Loucy (cell line): ENCODE data around the gene ALAD.
"Not testable (repeated sequence)": the region's sequence is repeated elsewhere in the genome, so short reads cannot be mapped to it uniquely, and the experiment has no call there.

Source experiments
- H2AFZ ChIP-seq: fragments of 200-600 bp; sonication (generic); 2 replicates; pipeline ENCODE4 v1.6.0; 2016; ENCODE audit warnings: antibody characterized with exemption, mild to moderate bottlenecking, low read length, moderate library complexity
- H3F3A ChIP-seq: fragments of 200-600 bp; 2 replicates; pipeline ENCODE4 v1.6.0; 2016; ENCODE audit warnings: antibody characterized with exemption, low read depth, mild to moderate bottlenecking
- H3K27me3 ChIP-seq: fragments of 200-600 bp; sonication (generic); 2 replicates; pipeline ENCODE4 v1.6.1; 2014; ENCODE audit warnings: low read length, mild to moderate bottlenecking; ENCODE audit not compliant: insufficient read depth, poor library complexity, severe bottlenecking
- H3K36me3 ChIP-seq: fragments of 200-600 bp; sonication (generic); 2 replicates; pipeline ENCODE4 v1.6.1; 2016; ENCODE audit warnings: low read length; ENCODE audit not compliant: insufficient read depth
- H3K4me1 ChIP-seq: fragments of 200-600 bp; sonication (generic); 2 replicates; pipeline ENCODE4 v1.5.1; 2014; ENCODE audit warnings: low read length, mild to moderate bottlenecking; ENCODE audit not compliant: insufficient read depth, poor library complexity, severe bottlenecking
- H3K4me2 ChIP-seq: fragments of 200-600 bp; sonication (generic); 2 replicates; pipeline ENCODE4 v1.6.0; 2014; ENCODE audit warnings: antibody characterized with exemption, low read length, low read depth, mild to moderate bottlenecking; ENCODE audit not compliant: poor library complexity, severe bottlenecking
- H3K4me3 ChIP-seq: fragments of 200-600 bp; sonication (generic); 2 replicates; pipeline ENCODE4 v1.5.1; 2014; ENCODE audit warnings: low read length, mild to moderate bottlenecking, mixed read lengths; ENCODE audit not compliant: poor library complexity, severe bottlenecking
- H3K79me2 ChIP-seq: fragments of 200-600 bp; sonication (generic); 2 replicates; pipeline ENCODE4 v1.6.1; 2014; ENCODE audit warnings: low read length; ENCODE audit not compliant: insufficient read depth
- H3K9ac ChIP-seq: fragments of 200-600 bp; sonication (generic); 2 replicates; pipeline ENCODE4 v1.6.0; 2014; ENCODE audit warnings: mild to moderate bottlenecking, low read depth, low read length, moderate library complexity; ENCODE audit not compliant: poor library complexity, severe bottlenecking
- H3K9me2 ChIP-seq: fragments of 200-600 bp; sonication (generic); replicated peaks from 2 replicates; pipeline ENCODE4 v1.6.1; 2016; ENCODE audit warnings: low read depth, low read length, mixed read lengths
- H3K9me3 ChIP-seq: fragments of 200-600 bp; sonication (generic); 2 replicates; pipeline ENCODE4 v1.6.1; 2014; ENCODE audit warnings: mild to moderate bottlenecking, antibody characterized with exemption, low read length, low read depth; ENCODE audit not compliant: insufficient read depth
- H4K20me1 ChIP-seq: fragments of 200-600 bp; sonication (generic); 2 replicates; pipeline ENCODE4 v1.6.0; 2014; ENCODE audit warnings: antibody characterized with exemption, low read length, mild to moderate bottlenecking; ENCODE audit not compliant: insufficient read depth, poor library complexity, severe bottlenecking
- EZH2phosphoT487 ChIP-seq: fragments of 200-600 bp; IDR thresholded peaks from 2 replicates; pipeline ENCODE4 v1.6.1; 2018; ENCODE audit warnings: antibody characterized with exemption, mild to moderate bottlenecking, moderate library complexity, borderline replicate concordance
- TF ChIP-seq, protein P1 (sequence below): fragments of 200-600 bp; sonication (generic); conservative IDR thresholded peaks from 2 replicates; pipeline ENCODE4 v1.5.1; 2014; ENCODE audit warnings: mild to moderate bottlenecking, antibody characterized with exemption, low read length

Gene ALAD

GRCh38 chr9:113409481-113409880 lies 8.4 kb upstream of the ALAD start:
- peaks cover 5% of the 10 kb centered on the region for H3K27me3 ChIP-seq
- peaks cover 33% of the 10 kb centered on the region for H3K79me2 ChIP-seq
- peaks cover 10% of the 10 kb centered on the region; the same call in 1 of the 2 replicates for H3K36me3 ChIP-seq
- no peaks in the 10 kb centered on the region for H3K9me3 ChIP-seq
- H2AFZ ChIP-seq, result 0 out of 2 replicates have a peak overlapping the region, but pooled peaks have one; percentile 92
- H3F3A ChIP-seq, result peaks cover 7% of the 10 kb centered on the region; the same call in 1 of the 2 replicates
- H3K4me2 ChIP-seq, result peak overlapping the region; percentile 99
- H3K9me2 ChIP-seq, result no peaks in the 10 kb centered on the region
- H3K9ac ChIP-seq, result peak overlapping the region; percentile 98
- no peak for TF ChIP-seq EZH2phosphoT487
- TF ChIP-seq, protein P1, sequence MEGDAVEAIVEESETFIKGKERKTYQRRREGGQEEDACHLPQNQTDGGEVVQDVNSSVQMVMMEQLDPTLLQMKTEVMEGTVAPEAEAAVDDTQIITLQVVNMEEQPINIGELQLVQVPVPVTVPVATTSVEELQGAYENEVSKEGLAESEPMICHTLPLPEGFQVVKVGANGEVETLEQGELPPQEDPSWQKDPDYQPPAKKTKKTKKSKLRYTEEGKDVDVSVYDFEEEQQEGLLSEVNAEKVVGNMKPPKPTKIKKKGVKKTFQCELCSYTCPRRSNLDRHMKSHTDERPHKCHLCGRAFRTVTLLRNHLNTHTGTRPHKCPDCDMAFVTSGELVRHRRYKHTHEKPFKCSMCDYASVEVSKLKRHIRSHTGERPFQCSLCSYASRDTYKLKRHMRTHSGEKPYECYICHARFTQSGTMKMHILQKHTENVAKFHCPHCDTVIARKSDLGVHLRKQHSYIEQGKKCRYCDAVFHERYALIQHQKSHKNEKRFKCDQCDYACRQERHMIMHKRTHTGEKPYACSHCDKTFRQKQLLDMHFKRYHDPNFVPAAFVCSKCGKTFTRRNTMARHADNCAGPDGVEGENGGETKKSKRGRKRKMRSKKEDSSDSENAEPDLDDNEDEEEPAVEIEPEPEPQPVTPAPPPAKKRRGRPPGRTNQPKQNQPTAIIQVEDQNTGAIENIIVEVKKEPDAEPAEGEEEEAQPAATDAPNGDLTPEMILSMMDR, result no peak
- H3K4me1 ChIP-seq, result peaks cover 37% of the 10 kb centered on the region
- H3K4me3 ChIP-seq, result peak overlapping the region; percentile 89
- peaks cover 17% of the 10 kb centered on the region for H4K20me1 ChIP-seq

DNA sequence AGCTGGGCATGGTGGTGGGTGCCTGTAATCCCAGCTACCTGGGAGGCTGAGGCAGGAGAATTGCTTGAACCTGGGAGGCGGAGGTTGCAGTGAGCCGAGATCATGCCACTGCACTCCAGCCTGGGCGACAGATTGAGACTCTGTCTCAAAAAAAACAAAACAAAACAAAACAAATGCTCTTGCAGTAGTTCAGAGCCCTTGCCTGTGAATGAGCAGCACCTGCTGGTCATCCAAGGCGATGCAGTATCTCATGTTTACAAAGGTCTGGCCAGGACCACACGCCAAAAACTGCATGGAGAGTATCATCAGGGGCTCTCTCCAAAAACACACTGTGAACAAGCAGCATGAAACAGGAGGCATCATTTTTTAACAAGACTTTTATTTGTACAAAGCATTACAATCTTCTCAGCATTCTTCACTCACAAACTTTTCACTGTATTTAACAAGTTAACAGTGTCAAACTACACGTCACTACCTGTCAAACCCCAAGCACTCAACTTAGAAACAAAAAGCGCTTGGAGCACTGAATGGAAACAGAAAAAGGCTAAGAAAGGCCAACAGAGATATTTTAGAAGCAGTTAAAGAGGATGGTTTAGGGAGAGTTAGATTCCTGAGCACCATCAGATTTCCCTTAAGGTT lies 5.9 kb upstream of the ALAD start:
- H4K20me1 ChIP-seq, result peaks cover 17% of the 10 kb centered on the region
- peak overlapping the region; percentile 99 for H3K4me2 ChIP-seq
- not testable (repeated sequence) for H2AFZ ChIP-seq, H3K9me3 ChIP-seq, H3K27me3 ChIP-seq, H3F3A ChIP-seq, H3K9me2 ChIP-seq
- H3K4me3 ChIP-seq, result peak overlapping the region; percentile 89
- peaks cover 33% of the 10 kb centered on the region for H3K79me2 ChIP-seq
- H3K9ac ChIP-seq, result peak overlapping the region; percentile 9
- TF ChIP-seq, protein P1, result peak; percentile 71
- peaks cover 10% of the 10 kb centered on the region; the same call in 1 of the 2 replicates for H3K36me3 ChIP-seq
- peaks cover 36% of the 10 kb centered on the region for H3K4me1 ChIP-seq

DNA sequence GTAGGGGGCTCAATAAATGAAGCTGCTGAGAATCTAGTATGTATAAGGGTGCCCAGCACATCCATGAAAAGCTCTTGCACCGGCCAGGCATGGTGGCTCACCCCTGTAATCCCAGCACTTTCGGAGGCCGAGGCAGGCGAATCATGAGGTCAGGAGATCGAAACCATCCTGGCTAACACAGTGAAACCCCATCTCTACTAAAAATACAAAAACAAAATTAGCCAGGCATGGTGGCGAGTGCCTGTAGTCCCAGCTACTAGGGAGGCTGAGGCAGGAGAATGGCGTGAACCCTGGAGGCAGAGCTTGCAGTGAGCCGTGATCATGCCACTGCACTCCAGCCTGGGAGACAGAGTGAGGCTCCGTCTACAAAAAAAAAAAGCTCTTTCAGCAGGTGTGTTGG lies 5.3 kb upstream of the ALAD start:
- not testable (repeated sequence) for H3K9me2 ChIP-seq, H2AFZ ChIP-seq, H3K27me3 ChIP-seq, H3K9me3 ChIP-seq, H3F3A ChIP-seq, H3K9ac ChIP-seq, H3K4me2 ChIP-seq, H3K4me3 ChIP-seq
- Histone ChIP-seq H3K36me3 (peaks cover 10% of the 10 kb centered on the region; the same call in 1 of the 2 replicates), H3K4me1 (peaks cover 34% of the 10 kb centered on the region), H4K20me1 (peaks cover 17% of the 10 kb centered on the region), H3K79me2 (peaks cover 33% of the 10 kb centered on the region)

DNA sequence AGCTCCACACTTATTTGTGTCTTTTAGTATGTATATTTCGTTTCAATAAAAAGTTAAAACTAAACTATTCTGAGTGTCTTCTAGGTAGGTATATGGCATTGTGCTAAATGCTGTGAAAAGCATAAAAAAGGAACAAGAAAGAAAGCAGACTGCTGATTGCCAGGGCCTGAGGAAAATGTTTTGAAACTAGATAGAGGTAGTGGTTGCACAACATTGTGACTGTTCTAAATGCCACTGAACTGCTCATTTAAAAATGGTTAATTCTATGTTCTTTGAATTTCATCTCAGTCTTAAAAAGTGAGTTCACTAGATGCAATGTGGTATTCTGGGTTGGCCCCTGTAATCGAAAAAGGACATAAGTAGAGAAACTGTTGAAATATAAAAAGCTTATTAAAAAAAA lies 2.6 kb upstream of the ALAD start:
- Histone ChIP-seq H3K9me2 (no peaks in the 10 kb centered on the region), H3K9me3 (no peaks in the 10 kb centered on the region), H4K20me1 (peaks cover 5% of the 10 kb centered on the region), H3K4me1 (peaks cover 39% of the 10 kb centered on the region), H3K4me2 (no peak overlapping the region), H2AFZ (no peak overlapping the region), H3K36me3 (peaks cover 9% of the 10 kb centered on the region; the same call in 1 of the 2 replicates), H3K9ac (no peak overlapping the region), H3K79me2 (peaks cover 38% of the 10 kb centered on the region), H3K27me3 (no peaks in the 10 kb centered on the region), H3F3A (peaks cover 3% of the 10 kb centered on the region; the same call in 1 of the 2 replicates), H3K4me3 (no peak overlapping the region)
- TF ChIP-seq, protein P1, result no peak
- TF ChIP-seq EZH2phosphoT487, result no peak
